Stimulated activated CD4-positive, alpha-beta T cell treated with anti-CD3 and anti-CD28 coated beads, Interleukin-1b, Interleukin-23, amount 100 ng/mL, for 24 hours (primary cell): Measurements from ENCODE around the gene RPS27.
"Not testable (repeated sequence)": the region's sequence is repeated elsewhere in the genome, so short reads cannot be mapped to it uniquely, and the experiment has no call there.

Experiments
- DNase-seq, 4 experiments: peaks; one replicate each; pipeline ENCODE4 v3.0.0-alpha.2; 2020; ENCODE audit warnings: low read depth in 4 of 4, low spot score in 1 of 4

The RPS27 gene

DNA sequence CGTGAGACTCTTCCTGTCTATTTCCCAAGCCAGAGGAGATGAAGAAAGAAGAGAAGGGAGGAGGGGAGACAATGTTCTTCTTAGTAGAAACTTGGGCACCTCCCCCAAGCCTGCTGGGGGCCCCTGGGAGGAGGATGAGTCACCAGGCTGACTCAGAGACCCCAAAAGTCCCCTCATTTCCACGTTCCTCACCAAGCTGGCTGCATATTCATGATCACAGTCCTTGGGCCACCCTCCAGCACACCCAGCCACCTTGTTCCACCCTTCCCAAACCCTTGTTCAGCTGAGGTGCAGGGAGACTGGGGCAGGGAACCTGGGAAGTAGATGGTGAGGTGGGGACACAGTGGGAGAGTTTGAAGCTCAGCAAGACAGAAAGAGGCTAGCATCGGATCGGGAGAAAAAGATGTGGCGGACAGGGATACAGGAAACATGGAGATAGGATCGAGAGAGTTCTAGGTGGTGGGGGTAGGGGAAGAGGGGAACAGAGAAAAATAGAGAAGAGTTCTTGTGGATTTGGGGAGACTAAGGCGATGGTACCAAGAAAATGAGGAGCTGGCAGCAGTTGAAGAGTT is 5.1 kb upstream of the RPS27 start:
- peak in 2 of 4 experiments; percentile 47 to 59 for DNase-seq

DNA sequence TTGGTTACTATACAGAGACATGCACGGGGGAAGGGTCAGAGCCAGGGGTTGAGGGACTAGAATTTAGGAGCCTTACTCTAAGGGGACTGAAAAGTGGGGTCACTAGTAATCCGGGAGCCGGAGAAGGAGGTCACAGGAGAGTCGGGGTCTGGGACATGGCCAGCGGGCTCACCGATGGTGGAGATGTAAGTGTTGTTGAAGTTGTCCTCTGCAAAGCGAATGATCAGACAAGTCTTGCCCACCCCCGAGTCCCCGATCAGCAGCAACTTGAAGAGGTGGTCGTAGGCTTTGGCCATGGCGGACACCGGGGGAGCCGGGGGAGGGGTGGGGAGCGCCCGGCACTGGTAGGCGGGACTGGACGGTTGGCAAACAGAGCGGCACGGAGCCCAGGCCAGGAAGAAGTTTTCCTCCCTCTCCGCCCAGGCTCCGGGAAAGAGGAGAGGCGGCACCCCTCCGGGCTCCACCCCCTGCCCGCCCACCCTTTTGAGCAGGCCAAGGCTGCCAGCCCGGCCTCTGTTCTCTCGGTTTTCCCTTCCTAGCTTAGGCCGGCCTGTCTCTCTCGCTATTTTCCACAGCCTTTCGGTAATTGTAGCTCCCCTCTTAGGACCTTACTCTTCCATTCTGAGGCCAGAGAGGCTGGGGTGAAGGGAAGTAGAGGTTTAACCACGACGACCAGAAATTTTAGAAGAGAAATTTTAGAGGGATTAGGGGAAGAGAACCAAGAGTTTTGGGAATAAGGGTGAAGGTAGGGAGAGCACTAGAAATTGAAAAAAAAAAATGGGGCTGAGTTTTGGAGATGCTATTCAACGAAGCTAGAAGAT is 4.4 kb upstream of the RPS27 start, which contains the start of gene RAB13:
Gene RAB13, minus strand, starts transcription at position 399 of the 821 bp plus-strand sequence. Its CDS starts 103 bp downstream, at position 296.
- no peak for DNase-seq

DNA sequence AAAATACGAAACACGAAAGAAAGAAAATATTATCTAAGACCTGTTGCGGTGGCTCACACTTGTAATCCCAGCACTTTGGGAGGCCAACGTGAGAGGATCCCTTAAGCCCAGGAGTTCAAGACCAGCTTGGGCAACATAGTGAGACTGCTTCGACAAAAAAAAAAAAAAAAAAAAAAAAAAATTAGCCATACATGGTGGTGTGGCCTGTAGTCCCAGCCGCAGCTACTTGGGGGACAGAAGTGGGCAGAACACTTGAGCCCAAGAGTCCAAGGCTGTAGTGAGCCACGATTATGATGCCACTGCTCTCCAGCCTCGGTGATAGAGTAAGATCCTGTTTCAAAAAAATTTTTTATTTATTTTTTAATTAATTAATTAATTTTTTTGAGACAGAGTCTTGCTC is 2.9 kb upstream of the RPS27 start:
- DNase-seq = no peak

DNA sequence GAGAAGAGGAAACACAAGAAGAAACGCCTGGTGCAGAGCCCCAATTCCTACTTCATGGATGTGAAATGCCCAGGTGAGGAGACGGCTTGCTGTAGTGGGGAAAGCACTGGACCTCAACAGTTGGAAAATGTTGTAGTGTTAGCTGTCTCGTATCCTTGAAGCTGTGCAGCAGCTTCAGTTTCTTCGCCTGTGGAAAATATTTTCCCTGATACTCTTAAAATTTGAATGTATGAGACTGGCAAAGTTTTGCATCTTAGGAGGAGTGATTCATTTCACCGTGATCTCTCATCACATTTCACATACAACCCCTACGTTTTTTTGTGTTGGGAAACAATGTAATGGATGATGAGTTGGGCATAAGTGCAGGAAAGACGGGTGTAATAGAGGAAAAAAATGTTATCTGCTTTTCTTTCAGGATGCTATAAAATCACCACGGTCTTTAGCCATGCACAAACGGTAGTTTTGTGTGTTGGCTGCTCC is 629 bp downstream of the RPS27 start:
- no peak for DNase-seq

DNA sequence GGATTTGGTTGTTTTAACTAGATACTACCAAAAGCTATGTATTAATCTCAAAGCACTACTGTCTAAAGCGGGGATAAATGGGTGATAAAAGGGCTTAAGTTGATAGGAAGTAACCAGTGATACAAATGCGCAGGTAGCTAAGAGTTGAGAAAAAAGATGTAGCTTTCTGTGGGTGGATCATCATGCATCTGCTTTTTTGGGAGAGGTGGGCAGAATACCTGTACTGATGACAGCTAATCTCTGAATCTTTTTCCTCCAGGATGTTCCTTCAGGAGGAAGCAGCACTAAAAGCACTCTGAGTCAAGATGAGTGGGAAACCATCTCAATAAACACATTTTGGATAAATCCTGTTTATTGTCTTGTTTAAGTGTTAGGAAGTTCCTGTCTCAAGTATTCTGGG is 1.2 kb downstream of the RPS27 start:
- no peak for DNase-seq

DNA sequence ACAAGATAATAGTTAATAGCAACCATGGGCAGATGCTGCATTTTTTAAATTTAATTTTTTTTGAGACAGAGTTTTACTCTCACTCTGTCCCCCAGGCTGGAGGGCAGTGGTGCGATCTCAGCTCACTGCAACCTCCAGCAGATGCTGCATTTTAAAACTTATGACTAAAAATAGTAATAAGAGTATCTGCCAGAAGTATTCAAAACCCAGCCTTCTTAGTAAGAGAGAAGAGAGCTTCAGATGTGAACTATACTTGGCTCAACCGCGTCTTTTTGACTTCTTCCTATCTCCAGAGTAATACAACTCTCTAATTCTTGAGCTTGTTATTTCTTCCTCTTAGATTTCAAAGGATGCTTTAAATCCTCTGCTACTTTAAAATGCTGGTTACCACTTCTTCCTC is 4.6 kb downstream of the RPS27 start:
- DNase-seq = no peak

DNA sequence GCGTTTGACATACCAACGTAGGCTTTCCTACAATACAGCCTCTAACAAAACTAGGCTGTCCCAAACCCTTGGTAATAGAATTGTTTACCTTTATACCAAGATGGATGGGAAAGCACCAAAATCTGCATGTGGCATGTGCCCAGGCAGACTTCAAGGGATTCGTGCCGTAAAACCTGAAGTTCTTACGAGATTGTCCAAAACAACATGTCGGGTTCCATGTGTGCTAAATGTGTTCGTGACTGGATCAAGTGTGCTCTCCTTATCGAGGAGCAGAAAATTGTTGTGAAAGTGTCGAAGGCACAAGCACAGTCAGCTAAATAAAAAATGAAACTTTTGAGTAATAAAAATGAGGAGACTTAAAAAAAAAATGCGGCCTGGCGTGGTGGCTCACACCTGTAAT is 5.1 kb downstream of the RPS27 start:
- DNase-seq = no peak

DNA sequence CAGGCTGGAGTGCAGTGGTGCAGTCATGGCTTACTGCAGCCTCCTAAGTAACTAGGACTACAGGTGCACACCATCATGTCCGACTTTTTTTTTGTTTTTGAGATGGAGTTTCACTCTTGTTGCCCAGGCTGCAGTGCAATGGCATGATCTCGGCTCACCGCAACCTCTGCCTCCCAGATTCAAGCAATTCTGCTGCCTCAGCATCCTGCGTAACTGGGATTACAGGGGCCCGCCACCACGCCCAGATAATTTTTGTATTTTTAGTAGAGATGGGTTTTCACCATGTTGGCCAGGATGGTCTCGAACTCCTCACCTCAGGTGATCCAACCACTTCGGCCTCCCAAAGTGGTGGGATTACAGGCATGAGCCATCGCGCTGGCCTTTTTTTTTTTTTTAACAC is 6.3 kb downstream of the RPS27 start:
- DNase-seq = not testable (repeated sequence)

DNA sequence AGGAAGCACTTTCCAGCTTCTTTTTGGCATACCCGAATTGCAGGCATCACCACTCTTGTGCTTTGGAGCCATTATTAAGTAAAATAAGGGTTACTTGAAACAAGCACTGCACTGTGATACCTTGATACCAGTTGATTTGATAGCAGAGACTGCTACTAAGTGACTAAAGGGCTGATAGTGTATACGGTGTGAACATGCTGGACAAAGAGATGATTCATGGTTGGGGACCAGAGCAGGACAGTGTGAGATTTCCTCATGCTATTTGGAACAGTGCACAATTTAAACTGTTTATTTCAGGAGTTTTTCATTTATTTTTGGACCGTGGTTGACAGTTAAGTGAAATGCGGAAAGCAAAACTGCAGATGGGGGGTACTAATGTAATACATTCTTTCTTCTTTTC is 9.9 kb downstream of the RPS27 start:
- no peak for DNase-seq

DNA sequence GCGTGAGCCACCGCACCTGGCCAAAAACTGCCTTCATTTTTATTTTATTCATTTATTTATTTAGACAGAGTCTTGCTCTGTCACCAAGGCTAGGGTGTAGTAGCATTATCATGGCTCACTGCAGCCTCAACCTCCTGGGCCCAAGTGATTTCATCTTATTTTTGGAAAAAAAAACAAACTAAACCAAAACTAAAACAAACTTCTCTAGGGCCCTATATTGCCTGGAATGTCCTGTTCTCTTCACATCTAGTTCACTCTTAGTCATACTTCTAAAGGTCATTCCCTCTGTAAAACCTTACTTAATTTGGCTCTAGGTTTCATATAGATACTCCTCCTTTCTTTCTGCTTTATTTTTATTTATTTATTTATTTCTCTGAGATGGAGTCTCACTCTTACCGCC is 15.6 kb downstream of the RPS27 start:
- no peak for DNase-seq

DNA sequence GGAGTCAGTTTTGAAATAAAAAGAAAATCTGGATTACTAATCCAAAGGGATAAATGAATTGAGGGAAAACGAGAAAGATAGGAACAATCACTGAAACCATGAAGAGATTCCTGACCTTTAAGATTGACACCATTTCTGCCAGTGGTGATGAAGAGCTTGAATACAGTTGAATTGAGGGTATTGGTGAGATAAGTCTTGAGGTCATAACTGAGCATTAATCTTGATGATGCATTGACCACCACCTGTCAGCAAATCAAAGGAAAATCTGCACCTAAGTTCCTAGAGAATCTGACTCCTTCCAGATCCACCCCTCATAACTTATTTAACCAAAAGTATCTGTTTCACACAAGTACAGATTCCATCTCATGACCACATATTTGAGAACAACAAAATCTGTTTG is 21.6 kb downstream of the RPS27 start:
- no peak for DNase-seq

DNA sequence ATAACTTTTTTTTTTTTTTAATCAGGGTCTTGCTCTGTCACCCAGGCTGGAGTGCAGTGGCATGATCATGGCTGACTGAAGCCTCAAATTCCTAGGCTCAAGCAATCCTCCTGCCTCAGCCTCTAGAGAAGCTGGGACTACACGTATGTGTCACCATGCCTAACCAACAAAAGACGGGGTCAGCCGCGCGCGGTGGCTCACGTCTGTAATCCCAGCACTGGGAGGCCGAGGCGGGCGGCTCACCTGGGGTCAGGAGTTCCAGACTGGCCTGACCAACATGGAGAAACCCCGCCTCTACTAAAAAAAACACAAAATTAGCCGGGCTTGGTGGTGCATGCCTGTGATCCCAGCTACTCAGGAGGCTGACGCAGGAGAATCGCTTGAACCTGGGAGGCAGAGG is 22.0 kb downstream of the RPS27 start:
- DNase-seq = not testable (repeated sequence)

DNA sequence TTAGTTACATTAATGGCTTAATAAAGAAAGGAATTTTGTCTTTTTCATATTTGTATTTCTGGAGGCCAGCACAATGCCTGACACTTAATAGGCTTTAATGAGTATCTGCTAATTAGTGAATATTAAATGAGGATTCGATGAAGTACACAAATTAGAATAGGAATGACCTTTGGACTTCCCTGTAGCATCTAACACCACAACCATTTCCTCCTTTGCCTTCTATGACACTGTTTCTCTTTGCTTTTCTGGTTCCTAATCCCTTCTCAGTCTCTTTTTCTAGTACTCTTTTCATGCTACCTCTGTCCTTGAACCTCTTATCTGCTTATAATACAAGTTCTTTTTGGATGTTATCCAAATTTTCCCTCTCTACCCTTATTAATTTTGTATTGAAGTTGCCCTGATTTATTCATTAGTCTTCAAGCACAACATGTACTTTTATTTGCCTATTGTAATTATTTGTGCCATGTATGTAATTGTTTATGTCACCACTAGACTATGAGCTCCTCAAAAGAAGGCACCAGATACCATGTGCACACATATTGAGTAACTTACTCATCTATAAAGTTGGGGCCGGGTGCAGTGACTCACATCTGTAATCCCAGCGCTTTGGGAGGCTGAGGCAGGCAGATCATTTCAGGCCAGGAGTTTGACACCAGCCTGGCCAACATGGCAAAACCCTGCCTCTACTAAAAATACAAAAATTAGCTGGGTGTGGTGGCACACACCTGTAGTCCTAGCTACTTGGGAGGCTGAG is 23.8 kb downstream of the RPS27 start:
- DNase-seq = no peak

DNA sequence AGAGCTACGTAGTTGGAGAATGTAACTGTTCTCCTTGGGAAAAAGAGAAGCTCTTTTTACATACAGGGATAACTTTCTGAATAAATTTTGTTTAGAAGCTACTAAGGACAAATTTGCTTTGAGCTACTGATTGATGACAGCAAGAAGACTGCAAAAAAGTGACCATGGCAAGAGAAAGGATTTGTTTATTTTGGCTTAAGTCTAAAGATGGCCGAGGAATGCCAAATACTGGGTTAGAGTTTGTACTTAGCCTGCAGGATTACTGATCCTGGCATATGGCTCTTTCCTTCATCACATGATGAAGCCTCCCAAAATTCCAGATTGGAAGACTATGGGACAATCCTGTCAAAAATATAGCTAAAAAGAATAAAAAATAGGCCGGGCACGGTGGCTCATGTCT is 28.7 kb downstream of the RPS27 start:
- no peak for DNase-seq

DNA sequence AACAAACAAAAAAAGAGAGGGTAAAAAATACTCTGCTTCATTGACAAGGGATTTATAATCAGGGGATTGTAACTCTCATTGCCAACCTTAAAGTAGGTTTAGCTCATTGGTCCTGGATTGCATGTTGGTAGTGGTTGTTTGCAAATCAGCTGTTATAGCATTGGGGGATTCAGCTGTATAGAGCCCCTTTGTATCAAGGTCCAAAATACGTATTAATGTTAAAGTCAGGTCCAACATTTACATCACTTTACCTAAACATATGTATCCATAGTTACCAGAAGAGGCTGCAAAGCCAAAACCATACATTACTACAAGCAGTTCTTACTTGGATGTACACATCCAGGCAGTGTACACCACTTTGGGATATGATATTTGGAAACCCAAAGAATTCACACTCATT is 29.4 kb downstream of the RPS27 start:
- no peak for DNase-seq

DNA sequence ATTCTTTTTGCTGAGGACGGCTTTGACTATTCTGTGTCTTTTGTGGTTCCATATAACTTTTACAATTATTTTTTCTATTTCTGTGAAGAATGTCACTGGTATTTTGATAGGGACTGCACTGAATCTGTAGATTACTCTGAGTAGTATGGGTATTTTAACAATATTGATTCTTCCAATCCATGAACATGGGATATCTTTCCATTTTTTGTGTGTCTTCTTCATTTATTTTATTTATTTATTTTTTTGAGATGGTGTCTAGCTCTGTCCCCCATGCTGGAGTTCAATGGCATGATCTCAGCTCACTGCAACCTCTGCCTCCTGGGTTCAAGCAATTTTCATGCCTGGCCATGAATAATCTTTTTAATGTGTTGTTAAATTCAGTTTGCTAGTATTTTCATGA is 43.1 kb downstream of the RPS27 start:
- not testable (repeated sequence) for DNase-seq
